CD4-positive, alpha-beta T cell treated with Interleukin-2 at 100 ng/mL for 4 hours (primary cell): ENCODE data around the gene FXYD4.
A peak's percentile ranks its signal among the peaks of the same experiment; 100 is the strongest.

Experiments used
- DNase-seq: peaks from one replicate; pipeline ENCODE4 v3.0.0-alpha.2; 2020; ENCODE audit warnings: low spot score

FXYD4 gene

GRCh38 chr10:43396061-43396927 lies 24.9 kb downstream of the FXYD4 start:
- peak; percentile 66 for DNase-seq

GRCh38 chr10:43396928-43397624 lies 25.6 kb downstream of the FXYD4 start:
- DNase-seq = peak; percentile 69

DNA sequence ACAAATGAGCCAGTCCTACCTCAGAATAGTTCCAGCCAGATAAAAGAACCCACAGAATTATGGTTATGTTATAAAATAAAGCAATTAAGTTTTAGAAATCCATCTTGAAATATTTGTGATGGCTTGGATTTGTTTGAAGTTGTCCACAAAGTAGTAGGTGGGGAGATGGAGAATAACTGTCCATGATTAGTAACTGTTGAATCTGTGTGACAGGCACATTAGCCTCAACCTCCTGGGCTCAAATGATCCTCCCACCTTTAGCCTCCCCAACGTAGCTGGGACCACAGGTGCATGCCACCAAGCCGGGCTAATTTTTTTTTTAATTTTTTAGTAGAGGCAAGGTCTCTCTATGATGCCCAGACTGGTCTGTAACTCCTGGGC lies 27.5 kb downstream of the FXYD4 start:
- no peak for DNase-seq

- DNase-seq = peak; percentile 54
Observed at GRCh38 chr10:43399320-43400310, 28.2 kb downstream of the FXYD4 start.

GRCh38 chr10:43401627-43402026 lies 30.2 kb downstream of the FXYD4 start:
- DNase-seq = no peak

DNA sequence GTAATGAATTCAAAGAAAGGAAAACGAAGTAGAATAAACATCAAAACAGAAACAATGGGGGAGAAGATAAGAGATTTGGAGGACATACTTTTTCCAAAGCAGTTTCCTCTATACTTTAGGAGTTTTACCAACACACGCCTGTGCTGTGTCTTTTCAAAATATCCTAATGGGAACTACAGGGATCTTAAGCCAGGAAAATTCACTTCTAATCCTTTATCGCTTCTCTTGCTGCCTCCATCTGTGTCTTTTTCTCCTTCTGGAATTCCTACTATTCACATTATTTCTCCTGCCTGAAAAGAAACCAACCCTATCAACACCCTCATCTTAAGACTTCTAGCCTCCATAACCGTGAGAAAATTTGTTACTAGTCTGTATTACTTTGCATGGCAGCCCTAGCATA lies 30.7 kb downstream of the FXYD4 start:
- DNase-seq = no peak

GRCh38 chr10:43402880-43403452 lies 31.5 kb downstream of the FXYD4 start:
- DNase-seq = no peak

DNA sequence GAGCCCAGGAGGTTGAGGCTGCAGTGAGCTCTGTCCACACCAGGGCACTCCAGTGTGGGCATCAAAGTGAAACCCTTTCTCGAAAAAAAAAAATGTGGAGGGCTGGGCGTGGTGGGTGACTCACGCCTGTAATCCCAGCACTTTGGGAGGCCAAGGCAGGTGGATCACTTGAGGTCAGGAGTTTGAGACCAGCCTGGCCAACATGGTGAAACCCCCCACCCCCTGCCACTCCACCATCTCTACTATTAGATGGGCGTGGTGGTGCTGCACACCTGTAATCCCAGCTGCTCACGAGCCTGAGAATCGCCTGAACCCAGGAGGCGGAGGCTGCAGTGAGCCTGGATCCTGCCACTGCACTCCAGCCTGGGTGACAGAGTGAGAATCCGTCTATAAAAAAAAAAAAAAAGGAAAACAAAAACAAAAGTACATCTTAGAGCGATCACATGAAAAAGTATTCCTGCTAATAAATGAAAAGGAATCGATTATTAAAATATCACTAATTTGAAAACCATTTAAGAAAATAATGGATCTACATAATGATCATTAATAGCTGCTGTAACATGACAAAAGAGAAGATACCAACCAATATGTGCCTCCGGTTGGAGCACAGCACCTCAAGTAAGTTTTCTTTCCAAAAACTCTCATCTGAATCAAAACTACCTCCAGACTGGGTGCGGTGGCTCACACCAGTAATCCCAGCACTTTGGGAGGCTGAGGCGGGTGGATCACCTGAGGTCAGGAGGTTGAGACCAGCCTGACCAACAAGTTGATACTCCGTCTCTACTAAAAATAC lies 32.7 kb downstream of the FXYD4 start:
- no peak for DNase-seq

GRCh38 chr10:43404704-43405084 lies 33.3 kb downstream of the FXYD4 start:
- peak; percentile 46 for DNase-seq

GRCh38 chr10:43407148-43407575 lies 35.7 kb downstream of the FXYD4 start:
- DNase-seq = peak; percentile 51

- DNase-seq = peak; percentile 82
Observed at GRCh38 chr10:43407576-43408330, 36.3 kb downstream of the FXYD4 start.

- no peak for DNase-seq
Observed at GRCh38 chr10:43408331-43408709, 36.9 kb downstream of the FXYD4 start.

DNA sequence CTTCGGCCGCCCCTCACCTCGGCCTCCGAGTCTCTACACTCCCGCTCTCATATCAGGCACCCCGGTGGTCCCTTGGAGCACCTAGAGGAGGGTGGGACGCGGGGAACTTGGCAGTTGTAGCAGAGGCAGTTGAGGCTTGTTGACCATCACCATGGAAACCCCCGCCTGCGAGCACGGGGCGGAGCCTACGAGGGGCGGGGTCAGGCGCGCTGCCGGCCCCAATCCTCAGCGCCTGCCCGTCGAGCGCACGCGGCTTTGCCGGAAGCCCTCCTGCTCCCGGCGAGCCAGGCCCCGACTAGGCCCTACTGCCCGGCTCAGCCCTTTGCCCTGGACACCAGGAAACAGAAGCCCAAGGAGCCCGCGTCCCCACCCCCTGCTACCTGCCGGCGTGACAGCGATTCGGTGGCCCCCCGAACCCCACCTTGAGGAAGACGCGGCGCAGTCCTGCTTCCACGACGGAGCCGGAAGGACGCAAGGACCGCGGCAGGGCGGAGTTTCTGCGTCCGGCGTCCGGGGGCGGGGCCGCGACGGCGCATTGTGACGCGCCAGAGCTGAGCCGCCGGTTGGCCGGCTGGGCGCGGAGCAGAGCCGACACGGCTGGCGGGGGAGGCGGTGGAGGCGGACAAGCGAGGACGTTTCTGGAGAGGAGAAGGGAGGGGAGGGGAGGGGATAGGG lies 37.4 kb downstream of the FXYD4 start, which contains the start of gene HNRNPF:
TSS of gene HNRNPF (minus strand) at position 477 of the 675 bp plus-strand sequence. CDS start 21,302 bp downstream, outside the sequence.
- DNase-seq = peak; percentile 96

DNA sequence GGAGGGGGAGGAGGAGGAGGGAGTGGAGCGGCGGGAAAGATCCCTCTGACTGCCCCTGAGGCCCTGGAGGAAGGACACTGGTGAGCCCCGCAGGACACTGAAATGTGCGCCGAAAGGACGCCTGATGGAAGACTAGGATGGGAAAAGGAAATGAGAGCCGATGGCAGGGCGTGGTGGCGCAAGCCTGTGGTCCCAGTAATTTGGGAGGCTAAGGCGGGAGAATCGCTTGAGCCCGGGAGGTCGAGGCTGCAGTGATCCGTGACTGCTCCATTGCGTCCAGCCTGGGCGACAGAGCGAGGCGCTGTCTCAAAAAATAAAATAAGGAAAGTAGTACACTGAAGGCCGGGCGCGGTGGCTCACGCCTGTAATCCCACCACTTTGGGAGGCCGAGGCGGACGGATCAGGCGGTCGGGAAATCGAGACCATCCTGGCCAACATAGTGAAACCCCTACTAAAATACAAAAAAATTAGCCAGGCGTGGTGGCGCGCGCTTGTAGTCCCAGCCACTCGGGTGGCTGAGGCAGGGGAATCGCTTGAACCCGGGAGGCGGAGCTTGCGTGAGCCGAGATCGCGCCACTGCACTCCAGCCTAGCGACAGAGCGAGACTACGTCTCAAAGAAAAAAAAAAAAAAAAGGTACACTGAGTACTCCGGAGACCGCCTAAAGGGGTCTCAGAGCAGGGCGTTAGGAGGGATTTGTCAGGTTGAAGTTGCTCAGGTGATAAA lies 38.1 kb downstream of the FXYD4 start:
- DNase-seq = peak; percentile 76

- no peak for DNase-seq
Observed at GRCh38 chr10:43410345-43410744, 38.9 kb downstream of the FXYD4 start.

DNA sequence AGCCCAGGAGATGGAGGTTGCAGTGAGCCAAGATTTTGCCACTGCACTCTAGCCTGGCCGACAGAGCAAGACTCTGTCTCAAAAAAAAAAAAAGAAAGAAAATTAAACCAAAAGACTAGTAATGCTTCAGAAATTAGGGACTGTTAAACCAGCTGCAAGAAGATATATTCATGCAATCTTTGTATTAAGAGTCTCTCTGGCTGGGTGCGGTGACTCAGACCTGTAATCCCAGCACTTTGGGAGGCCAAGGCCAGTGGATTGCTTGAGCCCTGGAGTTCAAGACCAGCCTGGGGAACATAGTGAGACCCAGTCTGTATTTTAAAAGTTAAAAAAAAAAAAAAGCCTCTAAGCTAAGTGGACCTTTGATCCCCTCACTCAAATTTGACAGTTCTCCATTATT lies 40.1 kb downstream of the FXYD4 start:
- DNase-seq = no peak

GRCh38 chr10:43415544-43415943 lies 44.1 kb downstream of the FXYD4 start:
- DNase-seq = no peak

DNA sequence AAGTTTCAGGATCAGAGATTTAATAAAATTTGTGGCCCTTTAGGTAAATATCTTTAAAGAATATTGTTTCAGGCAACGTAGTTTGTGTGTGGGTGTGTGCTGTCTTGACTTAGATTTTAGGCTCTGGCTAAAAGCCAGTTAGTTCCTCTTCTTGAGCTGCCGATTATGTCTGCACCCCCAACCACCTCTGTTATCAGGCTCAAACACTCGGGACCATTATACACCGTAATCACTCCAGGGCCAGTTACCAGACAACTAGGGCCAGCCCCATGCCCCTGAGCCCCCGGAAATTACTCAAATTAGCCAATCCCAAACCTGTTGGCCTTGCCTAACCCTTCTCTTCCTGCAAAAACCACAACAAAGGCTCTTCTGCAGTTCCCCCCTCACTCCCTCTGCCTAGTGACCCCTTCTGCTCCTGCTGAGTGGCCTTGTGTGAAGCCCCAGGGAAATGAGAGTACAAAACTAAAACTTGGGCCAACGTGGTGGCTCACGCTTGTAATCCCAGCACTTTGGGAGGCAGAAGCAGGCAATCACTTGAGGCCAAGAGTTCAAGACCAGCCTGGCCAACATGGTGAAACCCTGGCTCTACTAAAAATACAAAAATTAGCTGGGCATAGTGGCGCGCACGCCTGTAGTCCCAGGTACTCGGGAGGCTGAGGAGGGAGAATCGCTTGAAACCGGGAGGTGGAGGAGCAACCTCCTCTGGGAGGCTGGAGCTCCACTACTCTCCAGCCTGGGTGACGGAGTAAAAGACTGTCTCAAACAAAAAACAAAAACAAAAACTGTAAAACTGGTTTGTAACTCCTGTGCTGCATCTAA lies 46.7 kb downstream of the FXYD4 start:
- peak; percentile 55 for DNase-seq
